Inflammatory macrophage (primary cell): Measurements from ENCODE around the gene SLC2A13.

ENCODE experiments used
- DNase-seq, 2 donors: peaks; one replicate each; pipeline ENCODE4 v3.0.0-alpha.2; 2020 to 2022
- total RNA-seq, 18 experiments: gene quantifications; one replicate each; lab custom pipeline; 2026; ENCODE audit warnings: mixed read lengths in 6 of 18, inconsistent platforms in 2 of 18; lab: John Stamatoyannopoulos, UW

The SLC2A13 gene
- 16.2 to 45.8 (median 32.6) reads per million in 18 experiments for total RNA-seq

DNA sequence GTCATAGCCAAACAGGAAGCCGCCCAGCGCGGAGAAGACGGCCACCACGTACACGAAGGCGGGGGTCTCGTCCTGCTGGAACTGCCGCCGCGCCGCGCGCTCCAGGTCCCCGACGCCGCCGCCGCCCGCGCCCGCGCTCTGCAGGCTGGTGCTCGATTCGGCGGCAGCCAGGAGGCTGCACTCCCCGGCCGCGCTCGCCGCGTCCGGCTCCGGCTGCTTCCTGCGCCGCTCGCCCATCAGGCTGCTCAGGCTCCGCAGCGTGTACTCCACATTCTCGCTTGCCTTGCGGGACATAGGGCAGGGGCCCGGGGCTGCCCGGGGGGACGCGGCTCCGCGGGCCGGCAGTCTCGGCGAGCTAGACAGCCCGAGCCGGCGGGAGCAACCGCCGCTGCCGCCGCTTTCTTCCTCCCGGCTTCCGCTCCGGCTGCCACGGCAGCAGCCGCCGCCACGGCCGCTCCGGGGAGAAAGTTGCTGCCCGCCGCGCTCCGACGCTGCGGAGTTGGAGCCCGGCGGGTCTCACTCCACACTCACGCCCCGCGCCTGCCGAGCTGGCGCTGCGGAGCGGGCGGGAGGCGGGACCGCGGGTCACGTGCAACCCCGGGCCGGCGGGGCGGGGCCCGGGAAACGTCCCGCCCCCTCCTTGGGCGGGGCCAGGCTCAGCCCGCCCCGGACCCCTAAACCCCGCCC, at the start of gene SLC2A13:
SLC2A13 (minus strand) TSS at position 567 of the 687 bp plus-strand sequence; CDS start at position 294, 273 bp downstream.
- DNase-seq, result peak; percentile 80 to 87

DNA sequence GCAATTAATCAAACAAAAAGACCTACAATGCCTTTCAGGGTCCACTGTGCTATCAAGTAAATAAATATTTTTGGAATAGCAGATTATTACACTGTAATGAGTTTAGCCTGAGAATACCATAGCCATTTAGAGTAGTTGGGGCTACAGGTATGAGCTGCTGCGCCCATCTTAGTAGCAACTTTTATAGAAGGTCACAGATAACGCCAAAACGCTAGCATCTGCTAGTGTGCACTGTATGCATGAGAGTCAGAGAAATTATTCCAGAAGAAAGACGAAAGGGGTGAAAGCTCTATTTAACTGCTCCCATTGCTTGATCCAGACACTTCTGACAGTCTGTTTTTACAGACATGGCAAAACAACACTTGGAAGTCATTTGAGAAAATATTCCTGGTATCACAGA, 48.5 kb upstream of the SLC2A13 start:
- DNase-seq, result no peak

DNA sequence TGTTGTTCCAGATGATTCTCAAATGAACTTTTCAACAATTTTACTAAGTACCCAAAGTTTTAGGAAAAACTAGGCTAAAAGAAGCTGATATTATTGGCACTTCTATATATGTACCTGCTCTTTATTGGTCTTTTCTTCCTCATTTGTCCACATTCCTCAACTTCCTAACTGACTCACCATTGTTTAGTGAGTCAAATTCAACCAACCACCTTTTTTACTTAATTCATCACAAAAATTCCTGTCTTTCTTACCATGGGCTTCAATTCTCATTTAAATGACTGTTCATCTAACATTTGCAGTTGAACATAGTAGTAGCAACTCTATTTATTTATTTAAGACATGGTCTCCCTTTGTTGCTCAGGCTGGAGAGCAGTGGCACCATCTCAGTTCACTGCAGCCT, 47.6 kb upstream of the SLC2A13 start:
- DNase-seq, result no peak

- peak; percentile 79 to 82 for DNase-seq
Measured at GRCh38 chr12:40152783-40153383, 47.0 kb upstream of the SLC2A13 start.

DNA sequence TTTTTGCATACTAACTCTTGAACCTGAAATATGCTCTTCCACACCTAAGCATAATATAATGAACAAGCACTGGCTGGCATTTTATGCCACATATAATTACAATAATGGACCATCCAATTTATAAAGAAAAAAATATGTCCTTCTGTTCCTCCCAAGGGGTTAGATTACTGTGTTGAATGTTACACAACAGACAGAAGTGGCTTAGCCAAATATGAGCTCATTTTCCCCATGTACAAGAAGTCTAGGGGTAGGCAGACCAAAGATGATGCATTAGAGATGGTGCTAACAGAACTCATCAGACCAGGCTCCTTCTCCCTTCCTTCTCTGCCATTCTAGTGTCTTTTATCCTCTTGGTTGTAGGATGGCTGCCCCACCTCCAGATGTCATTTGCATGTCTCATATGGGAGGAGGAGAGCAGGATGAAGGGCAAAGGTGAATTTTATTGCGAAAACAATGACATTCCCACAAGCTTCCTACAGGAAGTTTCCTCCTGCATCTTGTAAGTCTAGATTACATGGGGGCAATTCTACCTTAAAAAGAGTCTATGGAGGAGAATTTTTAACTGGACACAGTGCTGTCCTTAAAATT, 43.9 kb upstream of the SLC2A13 start:
- peak in 1 of 2 donors; percentile 36 for DNase-seq

- DNase-seq, result peak; percentile 85 to 89
Measured at GRCh38 chr12:40146800-40147797, 41.2 kb upstream of the SLC2A13 start.

DNA sequence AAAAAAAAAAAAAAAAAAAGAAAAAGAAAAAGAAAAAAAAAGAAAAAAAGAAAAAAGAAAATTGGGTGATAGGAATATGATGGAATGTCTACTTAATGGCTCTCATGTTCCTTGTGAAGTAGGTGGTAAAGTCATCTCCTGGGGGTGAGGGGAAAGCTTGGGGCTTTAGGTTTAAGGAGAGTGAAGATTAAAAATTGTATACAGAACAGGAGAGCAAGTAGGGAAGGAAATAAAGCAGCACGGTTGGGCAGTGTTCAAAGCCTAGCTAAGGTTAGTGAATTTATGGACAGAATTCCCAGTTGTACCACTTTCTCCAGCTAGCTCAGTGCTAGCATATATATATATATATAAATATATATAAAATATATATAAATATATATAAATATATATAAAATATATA, 40.0 kb upstream of the SLC2A13 start:
- no peak for DNase-seq

DNA sequence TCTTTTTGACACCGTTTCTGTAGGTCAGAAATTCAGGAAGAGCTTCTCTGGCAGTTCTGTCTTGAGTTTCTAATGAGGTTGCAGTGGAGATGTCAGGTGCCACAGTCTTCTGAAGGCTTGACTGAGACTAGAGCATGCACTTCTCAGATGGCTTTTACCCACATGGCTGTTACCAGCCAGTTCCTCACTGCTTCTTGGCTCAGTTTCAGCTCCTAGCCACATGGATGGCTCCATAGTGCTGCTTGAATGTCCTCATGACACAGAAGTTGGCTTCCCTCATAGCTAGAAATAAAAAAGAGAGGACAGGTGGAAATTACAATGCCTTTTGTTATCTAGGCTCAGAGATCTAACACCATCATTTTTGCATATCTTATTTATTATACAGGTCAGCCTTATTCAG, 38.1 kb upstream of the SLC2A13 start:
- DNase-seq, result peak; percentile 84 to 92

- DNase-seq, result no peak
Measured at GRCh38 chr12:40142001-40142744, 36.3 kb upstream of the SLC2A13 start.

GRCh38 chr12:40138526-40138925, 32.6 kb upstream of the SLC2A13 start:
- DNase-seq, result peak; percentile 12 to 20

- DNase-seq, result peak; percentile 83 to 87
Measured at GRCh38 chr12:40137252-40137651, 31.4 kb upstream of the SLC2A13 start.

- DNase-seq, result no peak
Measured at GRCh38 chr12:40127408-40127807, 21.5 kb upstream of the SLC2A13 start.

- DNase-seq, result peak; percentile 67 to 91
Measured at GRCh38 chr12:40123496-40123895, 17.6 kb upstream of the SLC2A13 start.

DNA sequence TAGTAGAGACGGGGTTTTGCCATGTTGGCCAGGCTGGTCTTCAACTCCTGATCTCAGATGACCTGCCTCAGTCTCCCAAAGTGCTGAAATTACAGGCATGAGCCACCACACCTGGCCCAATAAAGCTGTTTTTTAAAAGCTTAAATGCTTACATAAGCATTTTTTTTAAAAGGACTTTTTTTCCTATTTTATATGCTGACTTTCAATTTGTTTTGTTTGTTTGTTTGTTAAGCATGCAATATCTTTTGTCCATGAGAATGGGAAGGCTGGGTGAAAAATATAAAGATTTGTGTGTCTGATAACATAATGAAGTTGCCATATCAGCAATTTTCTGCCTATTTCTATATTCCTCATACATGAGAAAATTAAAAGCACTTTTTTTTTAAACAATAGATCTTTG, 17.0 kb upstream of the SLC2A13 start:
- no peak for DNase-seq

DNA sequence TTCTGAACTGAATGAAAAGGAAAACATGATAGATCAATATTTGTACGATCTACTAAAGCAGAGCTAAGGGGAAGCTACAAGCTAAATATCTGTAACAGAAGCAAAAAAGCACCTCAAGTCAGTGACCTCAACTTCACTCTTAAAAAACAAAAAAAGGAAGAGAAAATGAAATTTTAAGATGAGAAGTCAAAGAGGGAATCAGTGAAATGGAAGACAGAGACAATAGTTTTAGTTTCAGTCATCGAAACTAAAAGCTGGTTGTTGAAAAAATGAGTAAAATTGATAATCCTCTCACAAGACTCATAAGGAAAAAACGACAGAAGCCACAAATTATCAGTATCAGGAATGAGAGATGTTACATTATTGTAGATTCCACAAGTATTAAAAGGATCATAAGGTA, 11.9 kb upstream of the SLC2A13 start:
- no peak for DNase-seq

DNA sequence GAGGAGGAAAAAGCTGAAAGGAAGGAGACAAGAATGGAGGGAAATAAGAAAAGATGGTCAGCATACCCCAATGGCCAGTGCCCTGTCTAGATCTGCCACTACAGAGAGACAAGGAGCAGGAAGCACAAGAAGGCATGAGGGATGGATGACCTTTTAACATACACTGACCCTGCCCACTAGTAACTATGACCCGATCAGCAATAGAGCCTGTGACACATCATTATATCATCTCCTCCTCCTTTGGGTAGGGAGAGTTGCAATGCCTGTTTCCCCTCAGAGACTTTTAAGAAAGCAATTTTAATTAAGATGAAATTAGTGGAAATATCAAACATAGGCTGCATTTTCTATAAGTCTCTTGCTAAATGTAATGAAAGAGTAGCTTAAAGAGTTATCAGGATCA, 4.7 kb upstream of the SLC2A13 start:
- DNase-seq, result peak; percentile 5 to 12

DNA sequence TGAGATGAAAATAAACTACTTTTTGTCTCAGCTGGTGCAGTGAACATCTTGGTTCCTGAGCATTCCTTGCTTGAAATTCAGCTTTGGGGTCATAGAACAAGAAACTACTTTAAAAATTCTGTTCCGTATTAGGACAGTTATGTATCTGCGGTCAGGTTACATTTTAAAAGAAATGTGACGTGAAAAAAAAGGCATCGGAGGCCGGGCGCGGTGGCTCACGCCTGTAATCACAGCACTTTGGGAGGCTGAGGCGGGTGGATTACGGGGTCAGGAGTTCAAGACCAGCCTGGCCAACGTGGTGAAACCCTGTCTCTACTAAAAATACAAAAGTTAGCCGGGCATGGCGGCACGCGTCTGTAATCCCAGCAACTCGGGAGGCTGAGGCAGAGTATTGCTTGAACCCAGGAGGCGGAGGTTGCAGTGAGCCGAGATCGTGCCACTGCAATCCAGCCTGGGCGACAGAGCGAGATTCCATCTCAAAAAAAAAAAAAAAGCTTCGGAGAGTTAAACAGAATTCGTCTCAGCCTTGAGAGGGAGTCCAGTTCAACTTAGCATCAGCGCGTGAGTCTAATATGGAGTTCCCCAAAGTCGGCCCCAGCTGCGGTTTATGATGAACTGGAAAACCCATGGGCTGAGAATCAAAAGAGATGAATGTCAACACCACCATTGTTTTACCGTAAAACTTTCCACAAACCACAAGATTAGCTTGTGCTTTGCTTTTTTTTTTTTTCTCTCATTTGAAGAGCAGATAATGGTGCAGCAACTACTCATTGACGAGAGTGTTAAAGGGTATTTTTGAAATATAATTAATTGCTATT, 2.1 kb upstream of the SLC2A13 start:
- DNase-seq, result no peak

GRCh38 chr12:40107098-40107802, 1.4 kb upstream of the SLC2A13 start:
- DNase-seq, result peak; percentile 74 to 81

GRCh38 chr12:40106655-40107054, 774 bp upstream of the SLC2A13 start:
- DNase-seq, result no peak

GRCh38 chr12:40106202-40106533, 287 bp upstream of the SLC2A13 start:
- no peak for DNase-seq

GRCh38 chr12:40105265-40105514, 691 bp downstream of the SLC2A13 start:
- no peak for DNase-seq
